ENCODE data around the gene LRRN1.

- TF ChIP-seq, protein P1, sequence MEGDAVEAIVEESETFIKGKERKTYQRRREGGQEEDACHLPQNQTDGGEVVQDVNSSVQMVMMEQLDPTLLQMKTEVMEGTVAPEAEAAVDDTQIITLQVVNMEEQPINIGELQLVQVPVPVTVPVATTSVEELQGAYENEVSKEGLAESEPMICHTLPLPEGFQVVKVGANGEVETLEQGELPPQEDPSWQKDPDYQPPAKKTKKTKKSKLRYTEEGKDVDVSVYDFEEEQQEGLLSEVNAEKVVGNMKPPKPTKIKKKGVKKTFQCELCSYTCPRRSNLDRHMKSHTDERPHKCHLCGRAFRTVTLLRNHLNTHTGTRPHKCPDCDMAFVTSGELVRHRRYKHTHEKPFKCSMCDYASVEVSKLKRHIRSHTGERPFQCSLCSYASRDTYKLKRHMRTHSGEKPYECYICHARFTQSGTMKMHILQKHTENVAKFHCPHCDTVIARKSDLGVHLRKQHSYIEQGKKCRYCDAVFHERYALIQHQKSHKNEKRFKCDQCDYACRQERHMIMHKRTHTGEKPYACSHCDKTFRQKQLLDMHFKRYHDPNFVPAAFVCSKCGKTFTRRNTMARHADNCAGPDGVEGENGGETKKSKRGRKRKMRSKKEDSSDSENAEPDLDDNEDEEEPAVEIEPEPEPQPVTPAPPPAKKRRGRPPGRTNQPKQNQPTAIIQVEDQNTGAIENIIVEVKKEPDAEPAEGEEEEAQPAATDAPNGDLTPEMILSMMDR (IDR thresholded peaks at IDR 0.05; ENCODE audit: borderline replicate concordance, extremely low read depth, low read length, poor library complexity, severe bottlenecking) = no peak
- no peak for TF ChIP-seq EZH2 (IDR thresholded peaks at IDR 0.05; ENCODE audit: borderline replicate concordance, low read depth, low read length, severe bottlenecking)
Measured at GRCh38 chr3:3804560-3804959, 5.3 kb downstream of the LRRN1 start.

Data from DND-41 (cell line).